CD1c-positive myeloid dendritic cell (primary cell): ENCODE measurements around the gene DUSP14.
A peak's percentile ranks its signal among the peaks of the same experiment; 100 is the strongest.
"Not testable (repeated sequence)": the region's sequence is repeated elsewhere in the genome, so short reads cannot be mapped to it uniquely, and the experiment has no call there.

Source experiments
- DNase-seq: peaks from one replicate; pipeline ENCODE4 v3.0.0-alpha.2; 2016; ENCODE audit errors: extremely low spot score

Gene DUSP14

GRCh38 chr17:37483311-37484039, 6.2 kb upstream of the DUSP14 start:
- no peak for DNase-seq

- no peak for DNase-seq
Measured at GRCh38 chr17:37485938-37486570, 3.6 kb upstream of the DUSP14 start.

- peak; percentile 59 for DNase-seq
Measured at GRCh38 chr17:37488009-37488604, 1.6 kb upstream of the DUSP14 start.

GRCh38 chr17:37488607-37489196, 989 bp upstream of the DUSP14 start:
- peak; percentile 62 for DNase-seq

GRCh38 chr17:37490022-37490587, 414 bp downstream of the DUSP14 start:
- peak; percentile 65 for DNase-seq

- DNase-seq, result peak; percentile 32
Measured at GRCh38 chr17:37490638-37491614, 1.2 kb downstream of the DUSP14 start.

GRCh38 chr17:37492167-37492566, 2.5 kb downstream of the DUSP14 start:
- no peak for DNase-seq

- DNase-seq, result no peak
Measured at GRCh38 chr17:37493249-37494027, 3.7 kb downstream of the DUSP14 start.

- DNase-seq, result no peak
Measured at GRCh38 chr17:37494401-37494831, 4.7 kb downstream of the DUSP14 start.

GRCh38 chr17:37494971-37495370, 5.3 kb downstream of the DUSP14 start:
- DNase-seq, result no peak

- DNase-seq, result no peak
Measured at GRCh38 chr17:37500378-37500777, 10.7 kb downstream of the DUSP14 start.

- DNase-seq, result no peak
Measured at GRCh38 chr17:37502009-37502936, 12.6 kb downstream of the DUSP14 start.

GRCh38 chr17:37503148-37503547, 13.5 kb downstream of the DUSP14 start:
- DNase-seq, result no peak

- no peak for DNase-seq
Measured at GRCh38 chr17:37505333-37505732, 15.6 kb downstream of the DUSP14 start.

GRCh38 chr17:37506678-37507077, 17.0 kb downstream of the DUSP14 start:
- DNase-seq, result no peak

- DNase-seq, result no peak
Measured at GRCh38 chr17:37507111-37507510, 17.4 kb downstream of the DUSP14 start.

GRCh38 chr17:37510056-37510455, 20.4 kb downstream of the DUSP14 start:
- DNase-seq, result no peak

GRCh38 chr17:37511642-37512041, 22.0 kb downstream of the DUSP14 start:
- not testable (repeated sequence) for DNase-seq

- no peak for DNase-seq
Measured at GRCh38 chr17:37512442-37513068, 22.9 kb downstream of the DUSP14 start.
